Measurements from ENCODE around the gene TSPEAR.

TSPEAR gene

DNA sequence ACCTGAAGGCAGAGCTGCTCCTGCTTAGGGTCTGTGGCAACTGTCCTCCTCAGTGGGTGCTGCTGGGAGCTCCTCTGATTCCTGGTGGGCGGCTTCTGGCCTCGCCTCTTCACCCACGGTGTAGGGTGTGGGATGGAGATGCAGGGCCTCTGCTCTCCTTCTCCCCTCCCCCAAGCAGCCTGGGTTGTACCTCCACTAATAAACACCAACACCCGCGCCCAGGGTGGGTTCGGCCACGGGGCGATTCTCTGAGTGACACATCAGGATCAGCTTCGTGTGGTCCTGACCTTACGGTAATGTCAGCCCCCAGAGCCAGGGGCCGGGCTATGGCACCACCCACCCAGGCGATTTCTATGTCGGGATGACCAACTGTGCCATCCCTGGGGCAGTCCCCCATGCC is 195.0 kb downstream of the TSPEAR start:
- H3K4me3 ChIP-seq (replicated peaks; ENCODE audit: low read depth, low read length), result no peak overlapping the region
- DNase-seq (ENCODE audit: low read depth), result no peak

DNA sequence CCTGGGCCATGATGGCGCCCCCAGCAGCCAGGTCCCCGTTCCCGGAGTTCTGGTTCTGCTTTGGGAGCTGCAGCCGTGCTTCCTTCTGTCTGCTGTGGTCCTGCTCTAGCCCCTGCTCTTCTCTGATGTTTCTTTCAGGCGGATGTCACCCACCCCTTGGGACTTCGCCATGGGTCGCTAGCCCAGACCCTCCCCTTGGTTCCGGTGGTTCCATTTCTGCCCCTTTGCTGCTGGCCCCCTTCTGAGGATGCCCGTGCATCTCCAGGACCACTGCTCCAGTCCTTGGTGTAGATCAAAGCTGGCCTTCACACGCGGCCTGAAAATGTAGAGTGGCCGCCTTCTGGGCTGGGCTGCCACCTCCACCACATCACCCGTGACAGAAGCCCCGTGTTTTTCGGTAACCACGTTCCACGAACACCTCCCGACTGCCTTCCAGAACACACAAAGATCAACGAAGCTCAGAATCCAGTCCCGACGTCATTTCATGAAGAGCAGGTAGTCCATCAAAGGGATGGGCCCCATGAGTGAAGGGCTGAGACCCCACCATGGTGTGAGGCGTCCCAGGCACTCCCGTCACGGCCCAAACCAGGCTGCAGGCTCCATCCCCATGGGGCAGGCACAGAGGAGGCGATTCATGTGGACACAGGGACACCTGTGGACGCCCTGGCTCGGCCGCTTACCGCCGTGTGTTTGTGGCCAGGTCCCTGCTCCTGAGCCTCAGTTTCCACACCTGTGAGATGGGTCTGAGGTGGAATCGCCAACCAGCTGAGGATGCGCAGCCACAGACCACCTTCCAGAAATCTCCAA is 195.8 kb downstream of the TSPEAR start:
- TF ChIP-seq, protein P1, sequence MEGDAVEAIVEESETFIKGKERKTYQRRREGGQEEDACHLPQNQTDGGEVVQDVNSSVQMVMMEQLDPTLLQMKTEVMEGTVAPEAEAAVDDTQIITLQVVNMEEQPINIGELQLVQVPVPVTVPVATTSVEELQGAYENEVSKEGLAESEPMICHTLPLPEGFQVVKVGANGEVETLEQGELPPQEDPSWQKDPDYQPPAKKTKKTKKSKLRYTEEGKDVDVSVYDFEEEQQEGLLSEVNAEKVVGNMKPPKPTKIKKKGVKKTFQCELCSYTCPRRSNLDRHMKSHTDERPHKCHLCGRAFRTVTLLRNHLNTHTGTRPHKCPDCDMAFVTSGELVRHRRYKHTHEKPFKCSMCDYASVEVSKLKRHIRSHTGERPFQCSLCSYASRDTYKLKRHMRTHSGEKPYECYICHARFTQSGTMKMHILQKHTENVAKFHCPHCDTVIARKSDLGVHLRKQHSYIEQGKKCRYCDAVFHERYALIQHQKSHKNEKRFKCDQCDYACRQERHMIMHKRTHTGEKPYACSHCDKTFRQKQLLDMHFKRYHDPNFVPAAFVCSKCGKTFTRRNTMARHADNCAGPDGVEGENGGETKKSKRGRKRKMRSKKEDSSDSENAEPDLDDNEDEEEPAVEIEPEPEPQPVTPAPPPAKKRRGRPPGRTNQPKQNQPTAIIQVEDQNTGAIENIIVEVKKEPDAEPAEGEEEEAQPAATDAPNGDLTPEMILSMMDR (IDR thresholded peaks at IDR 0.05; ENCODE audit: low read length, missing control alignments), result no peak
- H3K4me3 ChIP-seq (replicated peaks; ENCODE audit: low read depth, low read length), result no peak overlapping the region
- no peak for DNase-seq (ENCODE audit: low read depth)

More for the DNA sequence above, 195.0 kb downstream of the TSPEAR start:
- TF ChIP-seq, protein P1 (IDR thresholded peaks at IDR 0.05; ENCODE audit: low read length, missing control alignments), result no peak

DNA sequence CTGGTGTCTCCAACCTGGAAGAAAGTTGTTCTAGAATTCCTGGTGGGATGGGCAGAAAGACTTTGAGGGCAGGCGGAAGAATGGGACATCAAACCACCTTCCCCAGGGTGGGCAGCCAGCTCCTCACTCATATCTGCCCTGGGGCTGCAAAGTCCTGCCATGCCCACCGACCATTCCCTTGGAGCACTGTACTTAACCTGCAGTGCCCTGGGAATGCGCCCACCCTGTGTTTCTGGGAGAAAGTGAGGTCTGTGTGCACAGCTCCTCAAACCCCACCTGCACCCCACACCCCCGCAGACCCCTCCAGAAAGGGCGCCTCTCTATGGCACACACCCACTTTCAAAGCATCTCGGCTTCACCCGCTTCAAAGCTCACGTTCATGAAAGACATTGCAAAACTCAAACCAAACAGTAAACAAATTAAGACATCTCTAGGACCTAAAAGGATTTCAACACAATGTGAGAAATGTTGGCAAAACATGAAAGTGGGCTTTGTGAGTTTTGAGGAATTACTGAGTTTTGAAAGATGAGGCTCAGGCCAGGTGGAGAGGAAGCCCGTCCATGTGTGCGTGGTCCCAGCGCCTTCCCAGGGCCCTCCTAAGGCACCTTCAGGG is 196.5 kb downstream of the TSPEAR start:
- H3K4me3 ChIP-seq (replicated peaks; ENCODE audit: low read depth, low read length), result no peak overlapping the region
- no peak for DNase-seq (ENCODE audit: low read depth)
- TF ChIP-seq, protein P1 (IDR thresholded peaks at IDR 0.05; ENCODE audit: low read length, missing control alignments), result no peak

DNA sequence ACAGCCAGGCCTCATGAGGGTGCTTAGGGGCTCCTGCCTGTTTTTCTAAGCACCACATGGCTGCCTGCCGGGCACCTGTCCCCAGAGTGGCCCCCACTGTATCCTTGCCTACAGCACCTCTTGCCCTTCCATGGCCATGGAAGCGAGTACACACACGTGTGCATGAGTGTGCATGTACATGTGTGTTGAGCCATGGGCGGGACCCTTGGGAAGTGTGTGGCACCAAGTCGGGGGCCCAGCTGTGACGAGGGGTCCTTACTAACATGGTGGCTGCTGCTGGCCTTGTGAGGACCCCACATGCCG is 197.2 kb downstream of the TSPEAR start:
- TF ChIP-seq, protein P1 (IDR thresholded peaks at IDR 0.05; ENCODE audit: low read length, missing control alignments), result no peak
- H3K4me3 ChIP-seq (replicated peaks; ENCODE audit: low read depth, low read length), result no peak overlapping the region
- no peak for DNase-seq (ENCODE audit: low read depth)

DNA sequence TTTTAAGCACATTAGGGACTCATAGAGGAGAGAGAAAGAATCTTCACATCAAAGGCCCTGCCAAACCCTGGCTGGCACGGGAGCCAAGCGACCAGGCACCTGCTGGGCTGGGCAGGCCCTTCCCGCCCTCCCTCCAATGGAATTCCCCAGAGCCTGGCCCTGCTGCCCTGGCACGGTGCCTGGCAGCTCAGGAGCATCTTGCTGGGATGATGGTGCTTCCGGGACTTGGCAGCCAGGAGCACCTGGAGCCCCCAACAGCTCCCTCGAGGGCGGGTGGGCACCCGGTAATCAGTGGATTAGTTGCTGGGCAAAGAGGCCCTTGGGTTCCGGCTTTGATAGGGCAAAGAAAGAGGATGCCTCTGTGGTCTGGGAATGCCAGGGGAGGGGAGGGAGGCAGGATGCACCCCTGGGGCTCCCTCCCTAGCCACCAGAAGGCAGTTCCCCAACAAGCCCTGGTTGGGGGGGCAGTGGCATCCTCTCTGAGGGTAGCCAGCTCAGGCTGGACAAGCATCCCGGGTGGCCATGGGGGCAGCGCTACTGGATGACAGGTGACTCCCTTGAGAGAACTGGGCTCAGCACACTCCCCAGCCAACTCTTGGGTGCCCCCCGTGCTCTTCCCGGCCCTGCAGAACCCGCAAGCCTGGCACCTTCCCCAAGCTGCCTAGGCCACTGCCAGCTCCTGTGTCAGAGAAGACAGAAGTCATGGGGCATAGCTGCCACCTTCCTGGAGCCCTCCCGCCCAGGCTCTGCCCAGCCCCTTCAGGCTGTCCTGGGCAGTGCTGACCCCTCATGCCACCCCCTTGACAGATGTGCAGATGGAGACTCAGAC is 197.8 kb downstream of the TSPEAR start:
- no peak for DNase-seq (ENCODE audit: low read depth)
- H3K4me3 ChIP-seq (replicated peaks; ENCODE audit: low read depth, low read length), result no peak overlapping the region
- TF ChIP-seq, protein P1 (IDR thresholded peaks at IDR 0.05; ENCODE audit: low read length, missing control alignments), result no peak

DNA sequence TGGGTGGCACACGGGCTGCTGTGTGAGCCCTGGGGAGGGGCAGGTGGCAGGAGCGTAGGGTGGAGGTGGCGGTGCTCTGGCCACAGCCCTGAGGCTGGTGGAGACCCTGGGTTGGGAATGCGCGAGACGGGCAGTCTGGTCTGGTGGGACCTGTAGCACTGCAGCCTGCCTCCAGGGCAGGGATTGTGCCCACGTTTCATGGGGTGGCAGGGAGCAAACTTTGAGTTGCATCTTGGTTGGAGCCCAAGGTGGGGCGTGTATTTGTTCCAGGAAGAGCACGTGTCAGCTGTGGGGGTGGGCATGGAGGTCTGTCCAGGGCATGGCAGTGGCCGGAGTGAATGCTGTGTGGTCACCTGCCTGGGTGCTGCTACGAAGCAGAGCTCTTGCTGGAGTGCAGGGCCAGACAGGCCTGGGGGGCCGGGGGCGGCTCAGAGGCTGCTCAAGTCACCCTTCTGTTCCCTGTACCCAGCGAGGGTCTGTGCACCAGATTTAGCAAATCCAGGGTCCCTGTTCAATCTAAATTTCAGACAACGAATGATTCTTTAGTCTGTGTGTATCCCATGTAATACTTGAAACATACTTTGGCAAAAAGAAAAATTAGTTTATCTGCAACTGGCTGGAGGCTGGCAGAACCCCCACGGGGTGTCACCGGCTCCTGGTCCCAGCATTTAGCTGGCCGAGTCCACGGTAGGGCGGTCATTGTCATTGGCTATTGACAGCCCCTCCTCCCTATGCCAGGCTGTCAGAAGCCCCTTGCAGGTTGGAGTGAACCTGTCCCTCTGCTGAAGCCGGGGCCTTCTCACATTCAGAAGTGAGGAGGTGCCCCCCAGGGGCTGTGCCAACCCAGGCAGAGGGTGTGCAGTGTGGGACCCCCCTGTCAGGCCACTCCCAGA is 198.6 kb downstream of the TSPEAR start:
- TF ChIP-seq, protein P1 (IDR thresholded peaks at IDR 0.05; ENCODE audit: low read length, missing control alignments), result no peak
- no peak for DNase-seq (ENCODE audit: low read depth)

More for the DNA sequence above, 198.6 kb downstream of the TSPEAR start:
- H3K4me3 ChIP-seq (replicated peaks; ENCODE audit: low read depth, low read length), result no peak overlapping the region

Data from fibroblast of pulmonary artery (primary cell).